Measurements from ENCODE around the gene TRAF7. TPM values are rescaled to one million over a fixed set of nuclear protein-coding genes. Genes with fewer than 3 reads are reported as not detected.
"Not testable (repeated sequence)": the region's sequence is repeated elsewhere in the genome, so short reads cannot be mapped to it uniquely, and the experiment has no call there.

TRAF7 gene
- total RNA-seq, 1 donor from 2014 or later: 26.0 TPM

- H3K4me1 ChIP-seq: peaks cover 76% of the 10 kb centered on the region
Observed at GRCh38 chr16:2122429-2122828, 33.2 kb upstream of the TRAF7 start.

GRCh38 chr16:2122934-2123683 lies 32.5 kb upstream of the TRAF7 start:
- Histone ChIP-seq H3K4me1 (peaks cover 75% of the 10 kb centered on the region), H3K4me3 (peak overlapping the region; percentile 65), H3K27ac (replicated peaks) (peak overlapping the region; percentile 97)
- H3K9me3 ChIP-seq (replicated peaks); intact Hi-C loops (cut with micrococcal nuclease); H3K36me3 ChIP-seq; H3K27me3 ChIP-seq (ENCODE audit: low read depth); DNase-seq: not testable (repeated sequence)

More at GRCh38 chr16:2122429-2122828, 33.2 kb upstream of the TRAF7 start:
- Histone ChIP-seq H3K9me3 (replicated peaks) (no peaks in the 10 kb centered on the region), H3K4me3 (peak overlapping the region; percentile 65), H3K27me3 (ENCODE audit: low read depth) (no peaks in the 10 kb centered on the region), H3K27ac (replicated peaks) (peak overlapping the region; percentile 97), H3K36me3 (peaks cover under 1% of the 10 kb centered on the region)
- TF ChIP-seq CTCF (IDR thresholded peaks at IDR 0.05; ENCODE audit: borderline replicate concordance): no peak
- DNase-seq: no peak
- intact Hi-C loops (cut with micrococcal nuclease): no loop called here

GRCh38 chr16:2123706-2124376 lies 31.7 kb upstream of the TRAF7 start:
- intact Hi-C loops (cut with micrococcal nuclease); H3K9me3 ChIP-seq (replicated peaks); H3K36me3 ChIP-seq; H3K27me3 ChIP-seq (ENCODE audit: low read depth); DNase-seq: not testable (repeated sequence)
- peaks cover 81% of the 10 kb centered on the region for H3K4me1 ChIP-seq
- H3K4me3 ChIP-seq: peak overlapping the region; percentile 65
- H3K27ac ChIP-seq (replicated peaks): peak overlapping the region; percentile 97

GRCh38 chr16:2124377-2124693 lies 31.2 kb upstream of the TRAF7 start:
- Histone ChIP-seq H3K4me1 (peaks cover 83% of the 10 kb centered on the region), H3K4me3 (peak overlapping the region; percentile 65)
- not testable (repeated sequence) for DNase-seq

GRCh38 chr16:2124694-2125444 lies 30.7 kb upstream of the TRAF7 start:
- intact Hi-C loops (cut with micrococcal nuclease); H3K27me3 ChIP-seq (ENCODE audit: low read depth); H3K36me3 ChIP-seq; H3K9me3 ChIP-seq (replicated peaks): not testable (repeated sequence)
- peaks cover 83% of the 10 kb centered on the region for H3K4me1 ChIP-seq
- peak; percentile 82 for DNase-seq
- H3K27ac ChIP-seq (replicated peaks): peak overlapping the region; percentile 97
- H3K4me3 ChIP-seq: peak overlapping the region; percentile 65

More at GRCh38 chr16:2124377-2124693, 31.2 kb upstream of the TRAF7 start:
- H3K9me3 ChIP-seq (replicated peaks); intact Hi-C loops (cut with micrococcal nuclease); H3K27me3 ChIP-seq (ENCODE audit: low read depth); H3K36me3 ChIP-seq: not testable (repeated sequence)
- peak overlapping the region; percentile 97 for H3K27ac ChIP-seq (replicated peaks)

- H3K27me3 ChIP-seq (ENCODE audit: low read depth); DNase-seq; intact Hi-C loops (cut with micrococcal nuclease); H3K9me3 ChIP-seq (replicated peaks); H3K36me3 ChIP-seq: not testable (repeated sequence)
- Histone ChIP-seq H3K4me3 (peak overlapping the region; percentile 65), H3K4me1 (peaks cover 87% of the 10 kb centered on the region), H3K27ac (replicated peaks) (peak overlapping the region; percentile 97)
Observed at GRCh38 chr16:2125609-2126008, 30.0 kb upstream of the TRAF7 start.

GRCh38 chr16:2126161-2126743 lies 29.3 kb upstream of the TRAF7 start:
- H3K27me3 ChIP-seq (ENCODE audit: low read depth); H3K9me3 ChIP-seq (replicated peaks); intact Hi-C loops (cut with micrococcal nuclease); H3K36me3 ChIP-seq: not testable (repeated sequence)
- Histone ChIP-seq H3K4me3 (peak overlapping the region; percentile 65), H3K4me1 (peaks cover 87% of the 10 kb centered on the region), H3K27ac (replicated peaks) (peak overlapping the region; percentile 97)
- peak; percentile 58 for DNase-seq

- Histone ChIP-seq H3K4me3 (peak overlapping the region; percentile 65), H3K4me1 (peaks cover 85% of the 10 kb centered on the region), H3K27ac (replicated peaks) (peak overlapping the region; percentile 97)
- DNase-seq: peak; percentile 38
- H3K9me3 ChIP-seq (replicated peaks); H3K27me3 ChIP-seq (ENCODE audit: low read depth); intact Hi-C loops (cut with micrococcal nuclease); H3K36me3 ChIP-seq: not testable (repeated sequence)
Observed at GRCh38 chr16:2126928-2127556, 28.5 kb upstream of the TRAF7 start.

- H3K36me3 ChIP-seq; H3K4me3 ChIP-seq; H3K9me3 ChIP-seq (replicated peaks); H3K27me3 ChIP-seq (ENCODE audit: low read depth); intact Hi-C loops (cut with micrococcal nuclease); DNase-seq: not testable (repeated sequence)
- H3K4me1 ChIP-seq: peaks cover 82% of the 10 kb centered on the region
- H3K27ac ChIP-seq (replicated peaks): peak overlapping the region; percentile 97
Observed at GRCh38 chr16:2127630-2128280, 27.8 kb upstream of the TRAF7 start.

GRCh38 chr16:2129251-2129650 lies 26.3 kb upstream of the TRAF7 start:
- DNase-seq; intact Hi-C loops (cut with micrococcal nuclease); H3K4me3 ChIP-seq; H3K36me3 ChIP-seq; H3K9me3 ChIP-seq (replicated peaks); H3K27ac ChIP-seq (replicated peaks); H3K27me3 ChIP-seq (ENCODE audit: low read depth): not testable (repeated sequence)
- H3K4me1 ChIP-seq: peaks cover 74% of the 10 kb centered on the region

GRCh38 chr16:2129890-2130447 lies 25.6 kb upstream of the TRAF7 start:
- peaks cover 67% of the 10 kb centered on the region for H3K4me1 ChIP-seq
- H3K27me3 ChIP-seq (ENCODE audit: low read depth); DNase-seq; H3K27ac ChIP-seq (replicated peaks); H3K9me3 ChIP-seq (replicated peaks); H3K36me3 ChIP-seq; H3K4me3 ChIP-seq; intact Hi-C loops (cut with micrococcal nuclease): not testable (repeated sequence)

Measured in left ventricle myocardium inferior (tissue), 1 donor.